HK-2 (cell line): ENCODE measurements around the gene LIMS2.

Experiments
- DNase-seq: peaks from one replicate; pipeline ENCODE4 v3.0.0-alpha.2; 2018; ENCODE audit not compliant: unreplicated experiment

The LIMS2 gene

GRCh38 chr2:127606625-127607398 is 68.5 kb downstream of the LIMS2 start:
- no peak for DNase-seq

DNA sequence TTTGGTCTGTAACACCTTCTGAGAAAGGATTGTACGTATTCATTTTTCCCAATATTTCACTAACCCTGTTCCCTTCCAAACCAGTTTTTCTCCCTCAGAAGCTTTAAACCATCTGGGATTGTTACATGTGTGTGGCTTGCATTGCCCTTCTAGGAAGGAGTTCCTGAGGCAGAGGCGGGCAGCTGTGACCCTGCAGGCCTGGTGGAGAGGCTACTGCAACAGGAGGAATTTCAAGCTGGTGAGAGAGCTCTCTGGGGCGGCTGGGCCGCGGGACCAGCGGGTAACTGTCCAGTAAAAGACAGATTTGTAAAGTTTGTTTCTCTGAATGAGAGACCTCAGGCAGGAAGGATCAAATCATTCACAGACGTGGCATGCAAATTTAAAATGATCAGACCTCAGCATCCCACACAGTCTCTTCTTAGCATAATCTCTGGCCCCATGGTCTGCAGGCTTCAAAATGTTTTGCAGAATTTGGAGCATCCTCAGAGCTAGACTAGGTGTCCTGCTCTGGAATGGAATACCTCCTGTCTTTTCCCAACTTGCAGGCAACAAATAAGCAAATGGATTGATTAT is 69.6 kb downstream of the LIMS2 start:
- no peak for DNase-seq

- DNase-seq, result no peak
Observed at GRCh38 chr2:127604986-127605385, 70.3 kb downstream of the LIMS2 start.

GRCh38 chr2:127599211-127599610 is 76.1 kb downstream of the LIMS2 start:
- no peak for DNase-seq

DNA sequence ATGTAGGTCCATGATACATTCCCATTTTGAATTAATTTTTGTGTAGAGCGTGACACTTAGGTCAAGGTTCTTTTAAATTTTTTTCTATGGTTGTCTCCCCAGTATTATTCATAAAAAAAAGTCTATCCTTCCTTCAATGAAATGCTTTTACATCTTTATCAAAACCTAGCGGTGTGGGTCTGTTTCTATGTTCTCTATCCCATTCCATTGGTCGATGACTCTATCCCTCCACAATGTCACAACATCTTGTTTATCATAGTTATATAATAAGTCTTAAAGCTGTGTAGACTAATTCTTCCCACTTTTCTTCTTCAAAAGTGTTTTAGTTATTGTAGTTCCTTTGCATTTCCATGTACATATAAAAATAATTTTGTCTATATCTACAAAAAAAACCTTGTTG is 76.6 kb downstream of the LIMS2 start:
- no peak for DNase-seq

DNA sequence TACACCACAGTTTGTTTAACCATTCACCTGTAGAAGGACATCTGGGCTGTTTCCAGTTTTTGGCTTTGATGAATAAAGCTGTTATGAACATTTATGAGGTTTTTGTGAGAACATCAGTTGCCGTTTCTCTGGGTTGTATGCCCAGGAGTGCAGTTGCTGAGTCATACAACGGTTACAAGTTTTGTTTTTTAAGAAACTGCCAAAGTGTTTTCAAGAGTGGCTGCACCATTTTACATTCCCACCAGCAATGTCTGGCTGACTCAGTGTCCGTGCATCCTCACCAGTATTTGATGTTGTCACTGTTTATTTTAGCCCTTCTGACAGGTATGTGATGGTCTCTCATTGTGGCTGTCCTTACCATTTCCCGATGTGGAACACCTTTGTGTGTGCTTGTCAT is 77.3 kb downstream of the LIMS2 start:
- DNase-seq, result no peak

GRCh38 chr2:127597046-127597983 is 78.0 kb downstream of the LIMS2 start:
- no peak for DNase-seq

- no peak for DNase-seq
Observed at GRCh38 chr2:127596311-127597045, 78.9 kb downstream of the LIMS2 start.

DNA sequence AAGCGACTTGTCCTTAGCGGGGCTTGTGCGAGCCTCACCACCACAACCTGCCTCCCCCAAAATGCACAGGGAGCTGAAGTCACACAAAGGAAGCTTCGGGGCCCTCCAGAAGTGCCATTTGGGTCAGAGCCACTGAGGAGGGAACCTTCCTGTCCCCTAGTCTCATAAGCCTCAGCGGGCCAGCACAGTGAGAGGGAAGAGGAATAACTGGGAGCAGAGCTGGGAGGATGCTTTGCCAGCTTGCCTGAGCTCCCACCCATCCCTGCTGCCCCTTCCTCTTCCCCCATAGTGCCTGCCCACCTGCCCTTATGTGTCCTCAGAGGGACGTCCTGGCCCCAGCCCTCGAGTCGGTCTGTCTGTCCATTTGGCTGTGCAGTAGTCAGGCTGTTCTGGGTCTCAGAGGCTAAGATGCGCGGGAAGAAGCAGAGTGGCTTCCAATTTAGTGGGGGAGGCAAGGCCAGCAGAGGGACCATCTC is 81.2 kb downstream of the LIMS2 start:
- no peak for DNase-seq

DNA sequence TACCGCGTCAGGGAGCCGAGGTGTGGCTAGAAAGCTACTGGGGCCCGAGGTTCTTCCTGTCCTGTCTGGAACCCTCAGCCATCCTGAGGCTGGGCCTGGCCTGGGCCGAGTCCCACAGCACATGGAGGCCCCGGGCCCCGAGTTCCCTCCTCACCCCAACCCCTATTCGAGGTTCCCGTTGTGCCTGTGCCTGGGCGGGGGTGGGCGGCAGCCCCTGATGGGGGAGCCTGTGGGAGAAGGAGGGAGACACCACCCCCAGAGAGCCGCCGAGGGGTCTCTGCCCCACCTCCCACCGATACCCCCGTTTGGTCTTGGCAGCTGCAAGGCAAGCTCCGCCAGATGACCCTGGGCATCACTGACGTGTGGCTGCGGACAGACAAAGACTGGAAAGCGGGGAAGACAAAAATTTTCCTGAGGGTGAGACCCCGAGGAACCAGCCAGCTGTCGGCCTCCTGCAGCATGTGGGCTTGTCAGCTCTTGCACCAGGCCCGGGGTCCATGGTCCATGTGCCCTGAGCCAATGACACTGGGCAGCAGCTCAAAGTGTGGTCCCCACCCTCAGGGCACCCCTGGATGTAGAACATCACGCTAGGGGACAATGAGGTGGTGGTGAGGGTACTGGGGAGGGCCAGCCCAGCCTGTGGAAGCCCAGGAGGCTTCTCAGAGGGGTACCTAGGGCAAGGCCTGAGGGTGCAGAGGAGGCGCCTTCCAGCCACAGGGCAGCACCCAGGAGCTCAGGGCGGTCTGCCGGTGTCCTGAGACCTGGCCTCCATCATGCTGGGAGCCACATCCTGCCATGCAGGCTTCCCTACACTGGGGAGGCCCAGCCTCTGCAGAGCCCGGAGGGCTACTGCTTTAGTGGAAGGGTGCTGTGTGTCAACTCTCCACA is 81.9 kb downstream of the LIMS2 start:
- no peak for DNase-seq

- DNase-seq, result no peak
Observed at GRCh38 chr2:127592761-127593227, 82.5 kb downstream of the LIMS2 start.

- DNase-seq, result peak; percentile 49
Observed at GRCh38 chr2:127591221-127591923, 84.0 kb downstream of the LIMS2 start.

- no peak for DNase-seq
Observed at GRCh38 chr2:127590386-127591190, 84.7 kb downstream of the LIMS2 start.

DNA sequence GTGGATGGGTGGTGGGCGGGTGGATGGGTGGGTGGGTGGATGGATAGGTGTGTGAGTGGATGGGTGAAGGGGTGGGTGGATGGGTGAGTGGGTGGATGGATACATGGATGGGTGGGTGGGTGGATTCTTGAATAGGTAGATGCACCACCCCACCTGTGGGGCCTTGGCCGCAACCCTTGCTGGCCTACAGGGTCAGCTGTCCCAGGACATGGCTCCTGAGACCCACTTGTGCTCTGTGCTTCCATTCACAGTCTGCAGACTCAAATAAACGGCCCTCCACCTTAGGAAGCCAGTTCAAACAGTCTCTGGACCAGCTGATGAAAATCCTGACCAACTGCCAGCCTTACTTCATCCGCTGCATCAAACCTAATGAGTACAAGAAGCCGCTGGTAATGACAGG is 85.5 kb downstream of the LIMS2 start:
- DNase-seq, result no peak

DNA sequence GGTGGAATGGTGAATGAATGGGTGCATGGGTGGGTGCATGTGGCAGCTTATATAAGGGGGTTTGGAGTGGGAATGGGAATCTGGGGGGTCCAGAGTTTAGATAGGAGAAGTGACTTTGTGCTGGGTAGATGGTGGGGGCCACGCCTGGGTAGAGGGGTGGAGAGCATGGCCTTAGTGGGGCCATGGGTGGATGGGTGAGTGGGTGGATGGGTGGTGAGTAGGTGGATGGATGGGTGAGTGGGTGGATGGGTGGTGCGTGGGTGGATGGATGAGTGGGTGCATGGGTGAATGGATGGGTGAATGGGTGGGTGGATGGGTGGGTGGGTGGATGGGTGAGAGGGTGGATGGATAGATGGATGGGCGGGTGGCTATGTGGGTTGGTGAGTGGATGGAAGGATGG is 86.0 kb downstream of the LIMS2 start:
- DNase-seq, result no peak
